HG03108 (cell line): ENCODE measurements around the gene RSPH9.
"Not testable (repeated sequence)": the region's sequence is repeated elsewhere in the genome, so short reads cannot be mapped to it uniquely, and the experiment has no call there.

Experiments used
- ATAC-seq: cut with Tn5 transposase; IDR thresholded peaks from one replicate; pipeline ENCODE4 v1.9.1; 2021; ENCODE audit warnings: moderate library complexity; ENCODE audit not compliant: unreplicated experiment

RSPH9 gene

DNA sequence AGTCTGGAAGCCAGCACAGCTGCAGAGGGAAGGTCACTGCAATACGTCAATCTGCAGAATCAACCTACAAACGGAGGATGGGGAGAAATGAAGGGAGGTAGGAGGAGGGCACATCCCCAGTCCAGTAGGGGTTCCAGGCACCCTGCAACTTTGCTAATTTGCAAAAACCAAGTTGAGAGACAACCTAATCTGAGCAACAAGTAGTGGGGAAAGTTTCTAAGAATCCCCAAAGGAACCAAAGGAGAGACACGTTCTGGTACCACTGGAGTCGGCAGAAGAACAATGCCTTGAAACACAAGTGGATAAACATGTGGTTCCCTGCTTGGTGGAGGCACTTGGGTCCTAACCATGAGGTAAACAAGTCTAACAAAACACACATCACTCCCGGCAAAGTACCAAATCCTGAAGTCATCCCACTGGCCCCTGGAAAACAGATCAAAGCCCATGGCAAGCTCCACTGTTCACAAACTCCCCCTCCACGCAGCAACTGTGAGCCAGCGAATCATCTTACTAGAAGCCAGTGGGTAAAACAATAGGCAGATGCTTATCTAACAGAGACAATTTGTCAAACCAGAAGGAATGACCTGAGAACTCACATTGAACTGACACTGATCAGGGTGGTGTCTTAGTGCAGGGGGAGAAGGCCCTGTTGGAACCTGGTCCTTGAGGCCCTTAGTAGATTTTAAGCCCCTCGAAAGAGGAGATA is 38.0 kb downstream of the RSPH9 start:
- no peak for ATAC-seq

DNA sequence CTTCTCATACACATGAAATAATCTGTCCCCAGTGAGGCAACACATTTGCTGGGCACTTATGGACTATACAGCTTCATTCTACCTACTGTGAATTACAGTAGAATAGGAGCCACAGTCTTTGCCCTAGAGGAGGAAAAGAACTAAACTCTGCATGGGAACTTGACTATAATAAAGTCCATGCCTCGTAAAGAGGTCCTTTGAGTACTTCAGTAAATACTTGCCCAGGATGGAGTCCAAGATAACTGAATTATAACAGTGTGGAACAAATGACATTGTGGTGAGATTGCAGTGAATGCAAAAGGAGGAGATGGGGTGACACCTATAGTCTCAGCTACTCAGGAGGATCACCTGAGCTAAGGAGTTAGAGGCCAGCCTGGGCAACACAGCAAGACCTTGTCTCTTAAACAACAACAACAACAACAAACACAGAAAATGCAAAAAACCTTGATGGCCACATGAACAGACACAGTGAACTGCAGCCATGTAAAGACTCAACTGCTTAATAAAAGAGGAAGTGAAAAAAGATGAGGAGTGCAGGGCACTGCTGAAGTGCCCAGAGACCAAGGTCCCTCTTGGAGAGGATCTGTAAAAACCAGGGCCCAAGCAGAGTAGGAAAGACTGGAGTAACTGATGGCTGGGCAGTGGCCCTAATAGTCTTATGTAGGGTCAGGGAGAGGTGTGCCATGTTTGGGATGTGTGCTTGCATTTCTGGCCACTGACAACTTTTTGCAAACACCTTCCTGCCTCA is 39.0 kb downstream of the RSPH9 start:
- peak; percentile 53 for ATAC-seq

DNA sequence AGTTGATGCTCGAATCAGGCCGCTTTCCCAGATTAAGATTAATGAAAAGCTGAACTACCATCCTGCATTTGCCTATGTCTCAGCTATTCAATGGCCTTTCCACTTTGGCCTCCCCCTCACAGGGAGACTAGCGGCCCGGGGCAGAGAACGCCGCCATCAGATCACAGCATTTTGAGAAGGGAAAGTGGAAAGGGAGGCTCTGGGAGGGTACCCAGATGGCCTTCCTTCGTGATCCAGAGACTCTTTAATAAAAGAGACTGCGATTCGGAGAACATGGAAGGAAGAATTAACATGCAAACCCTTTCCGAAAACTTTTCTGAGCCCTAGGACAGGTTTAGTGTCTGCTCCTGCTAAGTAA is 42.2 kb downstream of the RSPH9 start:
- no peak for ATAC-seq

DNA sequence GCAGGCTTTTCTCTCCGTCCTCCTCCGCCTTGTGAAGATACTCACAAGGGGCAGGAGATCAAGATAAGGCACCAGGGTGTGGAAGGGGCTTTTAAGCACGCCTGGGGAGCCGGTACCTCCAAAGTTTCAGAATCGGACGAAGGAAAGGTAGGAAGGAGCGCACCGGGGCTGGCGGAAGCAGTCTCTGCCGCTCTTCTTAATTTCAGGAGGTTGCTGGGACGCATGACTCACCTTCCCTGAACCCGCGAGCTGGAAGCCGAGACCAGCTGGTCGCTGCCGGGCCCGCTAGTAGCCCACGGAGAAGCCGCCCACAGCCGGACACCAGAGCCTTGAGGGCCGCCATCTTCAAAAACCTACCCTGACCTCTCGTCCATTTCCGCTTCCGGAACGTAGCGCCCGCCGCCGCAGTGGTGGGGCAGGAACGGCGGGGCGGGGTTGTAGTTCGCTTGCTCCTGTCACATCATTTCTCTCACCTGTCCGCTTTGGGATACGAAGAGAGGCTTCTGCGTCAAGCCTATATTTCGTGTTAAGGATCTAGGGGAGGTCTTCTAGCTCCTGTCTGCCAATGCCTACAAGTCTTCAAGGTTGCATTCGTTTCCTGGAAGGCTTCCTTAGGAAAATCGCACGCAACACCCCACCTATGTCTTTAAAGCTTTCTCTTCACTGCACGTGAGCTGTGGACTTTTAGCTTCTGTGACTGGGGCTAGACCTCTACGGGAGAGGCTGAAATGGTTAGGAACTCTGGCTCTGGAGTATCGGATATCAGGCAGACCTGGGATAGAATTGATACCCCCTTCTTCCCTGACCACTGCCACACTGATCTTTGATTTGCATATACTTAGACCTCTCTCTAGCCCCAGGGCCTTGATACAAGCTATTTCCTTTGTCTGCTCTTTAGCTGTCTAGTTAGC is 42.9 kb downstream of the RSPH9 start, which contains the start of gene MRPS18A:
Gene MRPS18A, minus strand, starts transcription at position 355 of the 911 bp plus-strand sequence. Its CDS starts 12 bp downstream, at position 343.
- peak; percentile 85 for ATAC-seq

DNA sequence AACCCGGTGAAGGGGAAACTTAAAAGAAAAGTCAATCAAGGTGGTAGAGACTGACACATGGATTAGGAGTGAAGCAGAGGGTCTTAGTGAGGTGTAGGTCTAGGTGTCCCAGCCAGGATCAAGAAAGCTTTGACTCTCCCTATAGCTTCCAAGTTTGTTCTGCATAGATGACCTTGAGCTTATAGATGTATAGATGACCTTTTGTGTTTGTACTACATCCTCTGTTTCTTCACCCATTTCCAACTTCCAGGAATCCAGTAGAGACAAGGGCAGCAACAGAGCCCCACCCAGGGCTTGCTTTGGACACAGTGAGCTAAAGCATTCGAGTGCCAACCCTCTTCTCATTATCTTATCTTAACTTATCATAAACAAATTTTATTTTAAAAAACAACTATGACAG is 44.6 kb downstream of the RSPH9 start:
- ATAC-seq, result no peak

DNA sequence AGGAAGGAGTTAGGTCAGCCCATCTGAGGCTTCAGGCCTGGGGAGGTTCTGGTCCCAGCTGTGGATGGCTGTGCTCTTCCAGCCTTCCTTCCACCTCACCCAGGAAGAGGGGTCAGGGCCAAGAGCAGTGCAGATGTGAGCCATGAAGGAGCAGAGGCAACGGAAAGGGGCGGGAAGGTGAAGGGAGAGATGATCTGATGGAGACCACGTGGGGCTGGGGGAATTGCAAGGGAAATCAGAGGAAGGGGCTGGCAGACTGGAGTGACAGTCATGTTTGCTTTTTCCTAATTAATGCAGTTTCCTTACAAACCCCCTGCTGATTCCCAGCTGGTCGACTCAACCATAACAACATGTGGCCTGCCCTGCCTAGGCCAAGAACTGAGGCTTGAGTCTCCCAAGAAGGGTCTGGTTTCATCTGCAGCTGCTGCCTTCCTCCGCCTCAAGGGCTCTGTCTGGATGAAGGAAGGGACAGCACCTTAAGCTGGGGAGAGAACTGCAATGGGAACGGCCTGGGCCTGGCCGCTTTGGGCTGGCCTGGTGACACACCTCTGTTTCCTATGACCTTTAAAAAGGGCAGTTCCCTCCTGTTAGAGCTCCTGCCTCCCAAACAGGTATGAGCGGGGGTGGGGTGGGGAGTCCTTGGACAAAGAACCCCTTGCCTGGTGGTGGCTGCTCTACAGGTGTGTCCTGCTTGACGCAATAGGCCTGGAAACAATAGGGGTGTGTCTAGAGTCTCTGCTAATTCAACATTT is 50.6 kb downstream of the RSPH9 start:
- no peak for ATAC-seq

DNA sequence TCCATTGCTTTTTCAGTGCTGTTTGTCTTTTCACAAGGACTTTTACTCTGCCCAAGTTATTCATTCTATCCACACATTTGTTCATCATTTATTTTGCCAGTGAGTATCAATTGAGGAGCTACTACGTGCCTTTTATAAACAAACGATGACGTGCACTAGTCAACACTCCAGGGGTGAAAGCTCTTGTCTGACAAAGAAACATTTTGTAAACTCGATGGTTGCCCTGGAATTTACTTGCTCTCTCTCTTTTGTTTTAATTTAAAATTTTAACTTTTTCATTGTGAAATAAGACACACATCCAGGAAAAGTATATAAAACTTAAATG is 51.1 kb downstream of the RSPH9 start:
- ATAC-seq, result no peak

DNA sequence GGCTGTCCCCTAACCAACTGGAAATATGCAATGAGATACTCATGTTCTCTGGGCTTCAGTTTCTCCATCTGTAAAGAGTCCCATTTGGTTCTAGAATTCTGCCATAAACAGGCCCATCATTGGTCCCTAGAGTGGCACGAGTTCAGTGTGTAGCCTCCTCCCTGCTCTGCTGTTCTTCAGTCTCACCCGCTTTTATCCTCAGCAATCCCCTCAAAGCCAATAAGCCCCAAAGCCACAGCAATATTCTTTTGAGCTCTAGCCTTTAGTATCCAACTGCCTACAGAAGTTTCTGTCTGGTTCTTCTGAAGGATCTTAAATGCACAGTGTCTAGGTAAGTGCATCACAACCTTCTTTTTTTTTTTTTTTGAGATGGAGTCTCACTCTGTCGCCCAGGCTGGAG is 52.6 kb downstream of the RSPH9 start:
- ATAC-seq, result no peak

DNA sequence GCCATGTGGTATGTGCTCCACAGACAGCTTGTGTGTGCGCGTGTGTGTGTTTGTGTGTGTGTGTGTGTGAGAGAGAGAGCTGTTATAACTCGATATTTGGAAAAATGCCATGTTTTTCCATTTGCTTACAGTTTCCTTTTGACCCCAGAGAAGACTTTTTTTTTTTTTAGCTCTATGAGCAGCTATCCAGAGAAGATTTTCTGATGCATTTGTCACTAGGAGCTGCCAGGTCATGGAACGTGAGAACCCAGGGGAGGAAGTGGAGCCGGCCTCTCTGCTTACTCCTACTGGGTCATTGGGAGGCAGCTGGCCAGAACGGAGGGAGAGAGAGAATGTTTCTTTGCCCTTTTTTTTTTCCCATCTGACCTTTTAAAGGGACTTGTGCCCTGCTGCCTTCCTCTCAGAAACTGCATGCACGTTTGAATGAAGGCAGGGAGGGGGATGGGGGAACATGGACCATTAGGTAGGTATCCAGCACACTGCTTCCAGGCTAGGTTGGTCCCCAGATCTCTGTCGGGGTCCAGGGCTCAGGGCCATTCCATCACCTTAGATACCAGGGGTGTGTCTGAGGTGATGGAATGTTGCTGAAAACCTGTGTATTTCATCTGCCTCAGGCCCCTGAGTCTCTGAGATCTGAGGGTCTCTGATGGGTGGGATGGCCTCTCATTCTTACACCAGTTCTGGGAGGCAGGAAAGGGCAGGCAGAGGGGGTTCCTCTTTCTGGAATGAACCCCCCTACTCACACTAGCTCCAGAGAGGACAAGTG is 53.9 kb downstream of the RSPH9 start:
- ATAC-seq, result no peak

DNA sequence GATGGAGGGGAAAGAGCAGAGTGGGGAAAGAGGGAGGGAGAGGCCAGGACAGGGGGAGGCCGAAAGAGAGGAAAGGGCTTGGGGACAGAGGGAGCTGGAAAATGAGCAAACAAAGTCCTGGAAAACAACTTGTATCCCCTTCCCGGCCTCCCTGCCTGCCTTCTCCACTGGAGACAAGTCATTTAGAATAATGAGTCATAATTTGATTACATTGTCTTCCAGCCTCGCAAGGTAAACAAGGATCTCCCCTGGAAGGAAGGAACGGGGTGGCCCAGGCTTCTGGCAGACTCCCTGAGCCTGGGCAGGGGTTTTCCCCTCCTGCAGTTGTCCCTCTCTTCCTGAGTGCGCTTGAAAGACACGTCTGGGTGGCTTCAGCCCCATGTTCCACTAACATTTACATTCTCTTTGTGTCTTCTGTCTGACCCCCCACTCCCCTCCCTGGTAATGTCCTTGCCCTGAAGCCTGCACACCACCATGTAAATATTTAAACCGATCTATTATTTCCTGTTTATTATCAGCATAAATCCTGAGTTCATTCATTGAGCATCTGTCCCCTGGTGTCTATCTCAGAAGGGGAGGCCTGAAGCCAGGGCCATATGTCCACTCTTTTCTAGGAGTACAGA is 54.8 kb downstream of the RSPH9 start:
- ATAC-seq, result no peak

DNA sequence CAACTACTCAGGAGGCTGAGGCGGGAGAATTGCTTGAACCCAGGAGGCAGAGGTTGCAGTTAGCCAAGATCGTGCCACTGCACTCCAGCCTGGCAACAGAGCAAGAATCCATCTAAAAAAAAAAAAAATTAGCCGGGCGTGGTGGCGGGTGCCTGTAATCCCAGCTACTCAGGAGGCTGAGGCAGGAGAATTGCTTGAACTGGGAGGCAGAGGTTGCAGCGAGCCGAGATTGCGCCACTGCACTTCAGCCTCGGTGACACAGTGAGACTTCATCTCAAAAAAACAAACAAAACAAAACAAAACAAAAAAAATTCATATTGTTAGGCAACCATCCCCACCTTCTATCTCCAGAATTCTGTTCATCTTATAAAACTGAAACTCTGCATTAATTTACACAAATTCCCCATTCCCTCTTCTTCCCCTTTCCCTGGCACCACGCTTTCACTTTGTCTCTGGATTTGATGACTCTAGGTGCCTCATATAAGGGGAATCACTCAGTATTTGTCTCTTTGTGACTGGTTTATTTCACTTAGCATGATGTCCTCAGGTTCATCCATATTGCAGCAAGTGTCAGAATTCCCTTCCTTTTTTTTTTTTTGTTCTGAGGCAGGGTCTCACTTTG is 56.2 kb downstream of the RSPH9 start:
- not testable (repeated sequence) for ATAC-seq

DNA sequence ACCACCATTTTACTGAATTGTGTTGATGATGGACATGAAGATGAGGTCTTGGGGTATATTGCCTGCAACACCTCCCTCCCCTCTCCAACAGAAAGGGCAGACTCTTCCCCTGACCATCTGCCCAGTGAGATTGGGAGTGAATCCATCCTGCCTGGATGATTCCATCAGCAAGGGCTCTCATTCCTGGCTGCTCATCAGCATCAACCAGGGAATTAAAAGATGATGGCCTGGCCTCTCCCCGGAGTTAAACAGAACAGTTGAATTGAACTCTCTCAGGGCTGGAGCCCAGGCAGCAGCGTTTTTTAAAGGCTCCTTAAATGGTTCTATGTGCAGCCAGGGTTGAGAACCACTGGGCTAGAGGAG is 57.3 kb downstream of the RSPH9 start:
- ATAC-seq, result no peak

DNA sequence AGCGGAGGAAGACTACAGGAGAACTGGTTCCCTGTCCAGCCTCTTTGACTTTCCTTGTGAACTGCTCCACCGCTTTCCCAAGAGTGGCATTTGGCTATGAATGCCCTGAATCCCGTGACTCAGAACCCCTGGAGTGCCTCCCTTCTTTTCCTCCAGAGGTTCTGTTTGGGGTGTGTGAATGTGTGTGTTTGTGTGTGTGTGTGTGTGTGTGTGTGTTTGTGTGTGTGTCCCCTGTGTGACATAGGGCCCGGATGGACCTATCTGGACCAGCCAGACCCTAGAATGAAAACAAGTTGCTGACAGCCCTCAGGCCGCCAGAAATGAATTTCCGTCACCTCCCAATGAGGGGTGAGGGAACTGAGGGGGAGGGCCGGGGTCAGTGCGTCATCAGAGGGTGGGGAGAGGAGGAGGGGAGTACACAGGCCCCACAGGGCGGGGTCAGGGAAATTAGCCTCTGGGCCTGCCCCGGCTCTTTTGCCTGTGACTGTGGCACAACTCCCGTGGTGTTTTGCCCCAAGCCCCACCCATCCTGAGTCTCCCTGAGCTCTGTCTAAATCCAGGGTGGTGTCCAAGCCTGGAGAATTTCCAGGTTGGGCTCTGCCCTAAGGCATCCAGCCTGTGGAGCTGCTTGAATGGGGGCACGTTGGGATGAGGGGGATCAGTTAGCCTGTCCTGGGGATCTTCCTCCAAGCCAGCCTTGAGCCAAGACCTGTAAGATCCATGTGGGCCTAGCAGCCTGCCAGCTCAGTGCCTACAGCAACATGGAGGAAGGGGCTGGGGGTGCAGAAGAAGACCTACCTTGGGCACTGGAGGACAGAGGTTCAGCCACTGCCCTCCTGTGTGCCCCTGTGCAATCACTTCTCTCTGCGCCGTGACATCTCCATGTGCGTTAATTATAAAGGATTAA is 58.0 kb downstream of the RSPH9 start:
- no peak for ATAC-seq

DNA sequence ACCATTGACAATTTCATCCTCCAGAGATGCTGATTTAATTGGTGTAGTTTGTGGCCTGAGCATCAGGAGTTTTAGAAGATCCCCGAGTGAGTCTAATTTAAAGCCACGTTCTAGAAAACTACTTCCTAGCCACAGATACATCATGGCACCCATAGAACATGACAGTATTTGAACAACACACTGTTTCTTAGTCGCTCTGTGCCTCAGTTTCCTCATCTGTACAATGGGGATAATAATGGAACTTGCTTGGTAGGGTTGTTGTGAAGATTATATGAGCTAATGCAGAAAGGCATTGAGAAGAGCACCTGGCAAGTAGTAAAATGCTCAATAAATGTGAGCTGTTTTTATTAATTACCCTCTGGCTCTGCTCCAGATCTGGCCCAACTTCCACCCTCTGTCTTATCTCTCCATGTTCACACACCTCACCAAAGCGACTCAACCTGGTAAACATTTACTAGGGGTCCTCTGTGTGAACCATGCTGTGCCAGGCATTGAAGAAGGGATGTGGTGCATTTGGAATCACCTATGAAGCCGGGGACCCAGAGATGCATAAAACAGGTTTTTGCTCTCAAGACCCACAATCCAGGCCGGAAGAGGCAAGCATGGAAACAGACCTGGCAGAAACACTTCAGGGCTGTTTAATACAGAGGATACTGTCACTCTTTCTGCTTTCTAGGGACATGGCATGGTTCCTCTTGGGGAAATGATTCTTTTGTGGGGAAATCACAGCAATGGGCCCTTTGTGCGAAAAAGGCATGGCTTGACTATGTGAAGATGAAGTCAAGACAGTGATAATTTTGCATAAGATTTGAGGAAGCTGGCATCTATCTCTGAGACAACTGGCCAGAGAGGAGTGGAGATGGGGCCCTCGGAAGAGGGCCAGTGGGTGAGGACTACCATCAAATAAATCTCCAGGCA is 58.9 kb downstream of the RSPH9 start:
- ATAC-seq, result no peak

DNA sequence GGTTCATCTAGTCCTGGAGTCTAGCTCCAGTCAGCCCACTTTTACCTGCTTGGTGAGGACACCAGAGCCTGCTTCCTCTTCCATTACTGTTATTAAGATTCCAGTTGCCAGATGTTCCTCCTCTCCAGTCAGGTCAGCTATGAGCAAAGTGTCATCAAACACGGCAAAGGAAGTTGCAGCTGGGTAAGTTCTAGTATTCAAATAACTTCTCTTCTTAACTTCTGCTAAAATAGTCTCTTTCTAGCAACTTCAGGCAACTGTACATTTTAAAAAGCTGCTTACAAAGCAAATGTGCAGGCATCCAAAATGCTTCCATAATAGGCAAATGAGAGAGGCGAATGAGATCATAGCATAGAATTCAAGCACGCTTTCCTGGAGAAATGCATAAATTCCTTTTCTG is 61.2 kb downstream of the RSPH9 start:
- no peak for ATAC-seq

DNA sequence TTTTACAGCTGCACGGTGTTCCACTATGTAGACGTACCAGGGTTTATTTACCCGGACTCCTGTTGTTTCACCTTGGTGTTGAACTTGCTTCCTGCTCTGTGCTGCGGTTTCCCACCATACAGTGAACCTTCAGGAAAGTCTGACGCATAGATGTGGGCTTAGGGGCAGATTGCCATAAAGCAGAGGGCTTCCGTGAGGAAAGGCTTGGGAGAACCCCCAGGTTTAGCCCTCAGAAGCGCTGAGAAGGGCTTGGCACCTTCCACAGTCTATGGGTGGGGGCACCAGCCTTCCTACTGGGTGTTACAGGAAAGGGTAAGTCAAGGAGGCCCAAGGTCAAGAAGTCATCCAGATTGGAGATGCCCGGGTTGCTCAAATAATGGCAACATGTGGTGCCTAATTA is 62.0 kb downstream of the RSPH9 start:
- ATAC-seq, result no peak

DNA sequence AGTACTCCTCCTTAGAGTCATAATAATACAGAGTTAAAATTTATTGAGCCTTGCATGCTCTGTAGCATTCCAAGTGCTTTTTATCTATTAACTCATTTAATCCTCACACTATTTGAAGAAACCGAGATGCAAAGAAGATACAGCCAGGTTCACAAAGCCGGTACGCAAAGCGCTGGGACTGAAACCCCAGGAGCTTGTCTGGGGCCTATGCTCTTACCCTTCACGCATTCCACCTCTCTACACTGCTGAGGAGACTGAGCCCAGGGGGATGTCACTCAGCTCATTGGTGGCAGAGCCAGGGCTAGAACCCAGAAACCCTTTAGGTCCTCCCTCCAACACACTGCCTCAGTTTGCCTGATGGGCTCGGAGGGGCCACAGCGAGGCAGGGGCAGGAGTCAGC is 62.4 kb downstream of the RSPH9 start:
- no peak for ATAC-seq
